WTC11 (cell line): ENCODE data around the gene YY1AP1. TPM values are rescaled to one million over a fixed set of nuclear protein-coding genes. Genes with fewer than 3 reads are reported as not detected.
"Not testable (repeated sequence)": the region's sequence is repeated elsewhere in the genome, so short reads cannot be mapped to it uniquely, and the experiment has no call there.

ENCODE experiments used
- ATAC-seq: fragments of 200-7000 bp; cut with Tn5 transposase; 2 replicates; pipeline ENCODE4 v1.10.0; 2021; ENCODE audit warnings: mild to moderate bottlenecking, moderate library complexity
- CTCF ChIA-PET: fragments of 300-600 bp; sonication (Branson Sonifier 250); formaldehyde crosslinking; loops from one replicate; lab custom pipeline; 2021; ENCODE audit warnings: antibody characterized with exemption; lab: Charles Lee
- POLR2A ChIA-PET: fragments of 350-600 bp; sonication (Branson Sonifier 250); formaldehyde crosslinking; loops from one replicate; lab custom pipeline; 2021; ENCODE audit warnings: antibody characterized with exemption; lab: Charles Lee
- DNase-seq: peaks from one replicate; pipeline ENCODE4 v3.0.0; 2021; ENCODE audit warnings: low spot score
- H3K27ac Mint-ChIP-seq: 2 replicates; pipeline ENCODE4 v1.8.0; 2021; ENCODE audit warnings: mixed read lengths
- H3K27me3 Mint-ChIP-seq: 2 replicates; pipeline ENCODE4 v1.8.0; 2021; ENCODE audit warnings: low read depth, mild to moderate bottlenecking, moderate library complexity, mixed read lengths
- H3K36me3 Mint-ChIP-seq: 2 replicates; pipeline ENCODE4 v1.8.0; 2021; ENCODE audit warnings: mixed read lengths
- H3K4me1 Mint-ChIP-seq: 2 replicates; pipeline ENCODE4 v1.8.0; 2022; ENCODE audit warnings: mixed read lengths
- H3K4me3 Mint-ChIP-seq: 2 replicates; pipeline ENCODE4 v1.8.0; 2021; ENCODE audit warnings: mild to moderate bottlenecking, moderate library complexity, mixed read lengths
- H3K9me3 Mint-ChIP-seq: 2 replicates; pipeline ENCODE4 v1.8.0; 2021; ENCODE audit warnings: mixed read lengths
- CTCF ChIP-seq: fragments of 200-600 bp; IDR thresholded peaks from 2 replicates; pipeline ENCODE4 v1.8.0; 2022; ENCODE audit warnings: antibody characterized with exemption
- ESRRA ChIP-seq: sonication (generic); formaldehyde crosslinking; IDR thresholded peaks from 2 replicates; pipeline ENCODE4 v1.8.1; 2022; ENCODE audit warnings: mild to moderate bottlenecking, missing genetic modification reagents, borderline replicate concordance
- FOXK1 ChIP-seq: sonication (generic); formaldehyde crosslinking; IDR thresholded peaks from 2 replicates; pipeline ENCODE4 v1.8.0; 2022; ENCODE audit warnings: mild to moderate bottlenecking, moderate library complexity, missing genetic modification reagents
- FOXP4 ChIP-seq: sonication (generic); formaldehyde crosslinking; IDR thresholded peaks from 2 replicates; pipeline ENCODE4 v1.8.0; 2022; ENCODE audit warnings: mild to moderate bottlenecking, missing genetic modification reagents
- GRHL2 ChIP-seq: fragments of 250-450 bp; sonication (Bioruptor Pico); IDR thresholded peaks from 2 replicates; pipeline ENCODE4 v1.8.0; 2022; ENCODE audit warnings: mild to moderate bottlenecking, moderate library complexity; ENCODE audit not compliant: insufficient replicate concordance, severe bottlenecking
- HMGA2 ChIP-seq: fragments of 250-450 bp; sonication (Bioruptor Pico); IDR thresholded peaks from 2 replicates; pipeline ENCODE4 v1.4.0; 2021; ENCODE audit warnings: mild to moderate bottlenecking, moderate library complexity
- NFATC4 ChIP-seq: fragments of 250-450 bp; sonication (Bioruptor Pico); IDR thresholded peaks from 2 replicates; pipeline ENCODE4 v1.9.0; 2021; ENCODE audit warnings: mild to moderate bottlenecking
- RELA ChIP-seq: sonication (generic); formaldehyde crosslinking; IDR thresholded peaks from 2 replicates; pipeline ENCODE4 v1.8.1; 2022; ENCODE audit warnings: missing genetic modification reagents, mild to moderate bottlenecking, borderline replicate concordance
- SMAD3 ChIP-seq: sonication (generic); formaldehyde crosslinking; IDR thresholded peaks from 2 replicates; pipeline ENCODE4 v1.8.0; 2022; ENCODE audit warnings: missing genetic modification reagents, mild to moderate bottlenecking, borderline replicate concordance
- SMAD4 ChIP-seq: sonication (generic); formaldehyde crosslinking; IDR thresholded peaks from 2 replicates; pipeline ENCODE4 v1.8.0; 2022; ENCODE audit warnings: mild to moderate bottlenecking, missing genetic modification reagents
- ZNF396 ChIP-seq: fragments of 250-450 bp; sonication (Bioruptor Pico); IDR thresholded peaks from 2 replicates; pipeline ENCODE4 v1.8.0; 2021; ENCODE audit warnings: mild to moderate bottlenecking, moderate library complexity, borderline replicate concordance
- total RNA-seq: library from RNA; stranded (reverse); gene quantifications from 3 replicates; pipeline ENCODE4 v1.2.3, GENCODE V29; 2021
- TF ChIP-seq, protein P1 (sequence below): sonication (generic); formaldehyde crosslinking; conservative IDR thresholded peaks from 2 replicates; pipeline ENCODE4 v1.8.1; 2022; ENCODE audit warnings: mild to moderate bottlenecking, missing genetic modification reagents
- TF ChIP-seq, protein P2 (sequence below): sonication (generic); formaldehyde crosslinking; IDR thresholded peaks from 2 replicates; pipeline ENCODE4 v1.8.1; 2023; ENCODE audit warnings: mild to moderate bottlenecking, missing genetic modification reagents, moderate library complexity

Gene YY1AP1
- total RNA-seq, 1 experiment from 2014 or later: 45.0 TPM

DNA sequence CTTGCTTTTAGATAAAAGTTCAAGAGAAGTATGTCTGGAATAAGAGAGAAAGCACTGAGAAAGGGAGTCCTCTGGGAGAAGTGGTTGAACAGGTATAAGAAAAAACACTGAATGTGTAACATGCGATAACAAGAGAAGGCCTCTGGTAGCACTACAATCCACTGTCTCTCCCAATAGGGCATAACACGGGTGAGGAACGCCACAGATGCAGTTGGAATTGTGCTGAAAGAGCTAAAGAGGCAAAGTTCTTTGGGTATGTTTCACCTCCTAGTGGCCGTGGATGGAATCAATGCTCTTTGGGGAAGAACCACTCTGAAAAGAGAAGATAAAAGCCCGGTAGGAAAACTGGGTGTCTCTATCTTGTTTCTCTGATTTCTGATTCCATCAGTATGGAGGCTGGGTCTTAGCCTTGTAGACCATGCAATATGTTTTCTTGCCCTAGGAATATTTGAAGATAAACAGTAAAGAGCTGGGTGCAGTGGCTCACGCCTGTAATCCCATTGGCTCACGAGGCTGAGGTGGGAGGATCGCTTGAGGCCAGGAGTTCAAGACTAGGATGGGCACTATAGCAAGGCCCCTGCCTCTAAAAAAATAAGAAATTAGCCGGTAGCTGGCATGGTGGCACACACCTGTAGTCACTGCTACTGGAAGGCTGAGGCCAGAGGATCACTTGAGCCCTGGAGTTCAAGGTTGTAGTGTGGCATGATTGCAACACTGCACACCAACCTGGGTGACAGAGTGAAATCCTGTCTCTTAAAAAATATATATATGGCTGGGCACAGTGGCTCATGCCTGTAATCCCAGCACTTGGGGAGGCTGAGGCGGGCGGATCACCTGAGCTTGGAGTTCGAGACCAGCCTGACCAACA, 40.7 kb upstream of the YY1AP1 start:
- peak; percentile 66 for DNase-seq
- H3K36me3 Mint-ChIP-seq: peaks cover 49% of the 10 kb centered on the region
- no peaks in the 10 kb centered on the region for H3K27me3 Mint-ChIP-seq
- H3K4me3 Mint-ChIP-seq: no peak overlapping the region
- peak; percentile 98 for ATAC-seq
- no peaks in the 10 kb centered on the region for H3K9me3 Mint-ChIP-seq
- POLR2A ChIA-PET: no interaction called here
- H3K4me1 Mint-ChIP-seq: no peaks in the 10 kb centered on the region
- CTCF ChIA-PET: interaction anchor here (0.5 to 1.8 kb wide), 16 partner anchors 9 to 523 kb away, joined by 3 to 11 read pairs (median 4); no protein-coding TSS in a partner anchor
- TF ChIP-seq RELA (CRISPR knock-in tag) (no peak), CTCF (peak; percentile 68)
- TF ChIP-seq, all 79 proteins: peak for 1
- H3K27ac Mint-ChIP-seq: peak overlapping the region; percentile 91

GRCh38 chr1:155725142-155725541, 36.6 kb upstream of the YY1AP1 start:
- no peak for DNase-seq
- TF ChIP-seq SMAD3 (CRISPR knock-in tag) (no peak), NFATC4 (CRISPR knock-in tag) (no peak), FOXP4 (CRISPR knock-in tag) (no peak), ZNF396 (CRISPR knock-in tag) (no peak)
- TF ChIP-seq, protein P1, sequence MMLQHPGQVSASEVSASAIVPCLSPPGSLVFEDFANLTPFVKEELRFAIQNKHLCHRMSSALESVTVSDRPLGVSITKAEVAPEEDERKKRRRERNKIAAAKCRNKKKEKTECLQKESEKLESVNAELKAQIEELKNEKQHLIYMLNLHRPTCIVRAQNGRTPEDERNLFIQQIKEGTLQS (CRISPR knock-in tag): no peak
- TF ChIP-seq, protein P2, sequence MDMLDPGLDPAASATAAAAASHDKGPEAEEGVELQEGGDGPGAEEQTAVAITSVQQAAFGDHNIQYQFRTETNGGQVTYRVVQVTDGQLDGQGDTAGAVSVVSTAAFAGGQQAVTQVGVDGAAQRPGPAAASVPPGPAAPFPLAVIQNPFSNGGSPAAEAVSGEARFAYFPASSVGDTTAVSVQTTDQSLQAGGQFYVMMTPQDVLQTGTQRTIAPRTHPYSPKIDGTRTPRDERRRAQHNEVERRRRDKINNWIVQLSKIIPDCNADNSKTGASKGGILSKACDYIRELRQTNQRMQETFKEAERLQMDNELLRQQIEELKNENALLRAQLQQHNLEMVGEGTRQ: no peak
- H3K4me1 Mint-ChIP-seq: no peaks in the 10 kb centered on the region
- no peaks in the 10 kb centered on the region for H3K9me3 Mint-ChIP-seq
- ATAC-seq: no peak
- peaks cover 33% of the 10 kb centered on the region for H3K36me3 Mint-ChIP-seq
- CTCF ChIA-PET: no interaction called here
- no peak overlapping the region for H3K4me3 Mint-ChIP-seq
- no peaks in the 10 kb centered on the region for H3K27me3 Mint-ChIP-seq
- H3K27ac Mint-ChIP-seq: no peak overlapping the region
- POLR2A ChIA-PET: no interaction called here

- CTCF ChIA-PET: interaction anchor here (0.7 to 1.0 kb wide), 2 partner anchors 9 to 182 kb away, joined by 3 to 4 read pairs; no protein-coding TSS in a partner anchor
- DNase-seq (no peak), ATAC-seq (no peak)
- Mint-ChIP-seq H3K27ac (no peak overlapping the region), H3K27me3 (no peaks in the 10 kb centered on the region; the same call in 1 of the 2 replicates), H3K4me1 (no peaks in the 10 kb centered on the region), H3K9me3 (no peaks in the 10 kb centered on the region), H3K4me3 (no peak overlapping the region), H3K36me3 (peaks cover 38% of the 10 kb centered on the region)
- TF ChIP-seq GRHL2 (CRISPR knock-in tag): no peak
- no peak for TF ChIP-seq NFATC4 (CRISPR knock-in tag)
- no peak for TF ChIP-seq FOXK1
- no peak for TF ChIP-seq ESRRA (CRISPR knock-in tag)
- TF ChIP-seq HMGA2: no peak
- no peak for TF ChIP-seq SMAD4
- POLR2A ChIA-PET: no interaction called here
Observed at GRCh38 chr1:155719703-155720102, 31.1 kb upstream of the YY1AP1 start.

DNA sequence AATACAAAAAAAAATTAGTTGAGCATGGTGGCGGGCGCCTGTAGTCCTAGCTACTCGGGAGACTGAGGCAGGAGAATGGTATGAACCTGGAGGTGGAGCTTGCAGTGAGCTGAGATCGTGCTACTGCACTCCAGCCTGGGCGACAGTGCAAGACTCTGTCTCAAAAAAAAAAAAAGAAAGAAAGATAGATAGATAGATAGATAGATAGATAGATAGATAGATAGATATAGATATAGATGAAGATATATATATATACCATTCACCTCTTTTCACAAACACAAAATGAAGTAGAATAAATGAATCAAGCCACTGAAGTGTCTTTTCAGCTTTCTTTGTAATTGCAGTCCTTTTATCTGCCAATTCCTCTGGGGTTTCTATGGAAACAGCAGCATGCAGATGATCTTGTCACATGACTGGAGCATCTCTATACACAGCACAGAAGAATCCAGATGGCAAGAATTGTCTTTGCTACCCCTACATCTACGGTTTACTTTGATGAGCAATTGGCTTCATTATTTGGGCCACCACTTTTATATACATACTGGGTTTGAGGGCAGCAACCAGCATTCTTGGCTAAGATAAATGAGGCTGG, 30.0 kb upstream of the YY1AP1 start:
- POLR2A ChIA-PET: interaction anchor here (0.6 kb wide), 1 partner anchor 74 kb away, joined by 3 read pairs; no protein-coding TSS in a partner anchor
- H3K27ac Mint-ChIP-seq, H3K4me1 Mint-ChIP-seq, H3K4me3 Mint-ChIP-seq, H3K9me3 Mint-ChIP-seq, CTCF ChIA-PET, ATAC-seq, H3K27me3 Mint-ChIP-seq, DNase-seq: not testable (repeated sequence)
- H3K36me3 Mint-ChIP-seq: peaks cover 42% of the 10 kb centered on the region
